22Rv1 (cell line): Measurements from ENCODE around the gene AAK1.

ENCODE experiments used
- ZFX ChIP-seq: fragments of 450-650 bp; IDR thresholded peaks from 2 replicates; pipeline ENCODE4 v1.6.1; 2017; ENCODE audit warnings: antibody characterized with exemption, borderline replicate concordance
- TF ChIP-seq, protein P1 (sequence below): fragments of 450-650 bp; IDR thresholded peaks from 2 replicates; pipeline ENCODE4 v1.5.1; 2017; ENCODE audit warnings: mild to moderate bottlenecking

DNA sequence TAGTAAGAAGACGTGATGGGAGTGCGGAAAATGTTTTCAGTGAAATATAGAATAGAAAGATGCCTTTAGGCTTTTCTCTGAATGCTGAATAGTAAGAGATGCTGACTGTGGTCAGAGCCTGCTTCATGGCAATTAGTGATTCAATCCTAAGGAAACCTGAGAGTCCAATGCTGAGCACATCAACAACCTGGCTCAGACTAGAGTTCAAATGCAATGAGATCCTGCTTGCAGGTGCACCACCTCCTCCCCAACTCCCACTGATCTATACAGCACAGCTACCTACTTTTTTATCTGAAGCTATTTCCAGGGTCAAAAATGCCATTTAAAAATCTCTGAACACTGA is 65.4 kb downstream of the AAK1 start:
- TF ChIP-seq, protein P1, sequence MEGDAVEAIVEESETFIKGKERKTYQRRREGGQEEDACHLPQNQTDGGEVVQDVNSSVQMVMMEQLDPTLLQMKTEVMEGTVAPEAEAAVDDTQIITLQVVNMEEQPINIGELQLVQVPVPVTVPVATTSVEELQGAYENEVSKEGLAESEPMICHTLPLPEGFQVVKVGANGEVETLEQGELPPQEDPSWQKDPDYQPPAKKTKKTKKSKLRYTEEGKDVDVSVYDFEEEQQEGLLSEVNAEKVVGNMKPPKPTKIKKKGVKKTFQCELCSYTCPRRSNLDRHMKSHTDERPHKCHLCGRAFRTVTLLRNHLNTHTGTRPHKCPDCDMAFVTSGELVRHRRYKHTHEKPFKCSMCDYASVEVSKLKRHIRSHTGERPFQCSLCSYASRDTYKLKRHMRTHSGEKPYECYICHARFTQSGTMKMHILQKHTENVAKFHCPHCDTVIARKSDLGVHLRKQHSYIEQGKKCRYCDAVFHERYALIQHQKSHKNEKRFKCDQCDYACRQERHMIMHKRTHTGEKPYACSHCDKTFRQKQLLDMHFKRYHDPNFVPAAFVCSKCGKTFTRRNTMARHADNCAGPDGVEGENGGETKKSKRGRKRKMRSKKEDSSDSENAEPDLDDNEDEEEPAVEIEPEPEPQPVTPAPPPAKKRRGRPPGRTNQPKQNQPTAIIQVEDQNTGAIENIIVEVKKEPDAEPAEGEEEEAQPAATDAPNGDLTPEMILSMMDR = no peak
- no peak for TF ChIP-seq ZFX
